Measurements from ENCODE around the gene GPRIN3. TPM values are rescaled to one million over a fixed set of nuclear protein-coding genes. Genes with fewer than 3 reads are reported as not detected.
A peak's percentile ranks its signal among the peaks of the same experiment; 100 is the strongest.

Gene GPRIN3
- total RNA-seq, 1 experiment from 2014 or later: not detected

DNA sequence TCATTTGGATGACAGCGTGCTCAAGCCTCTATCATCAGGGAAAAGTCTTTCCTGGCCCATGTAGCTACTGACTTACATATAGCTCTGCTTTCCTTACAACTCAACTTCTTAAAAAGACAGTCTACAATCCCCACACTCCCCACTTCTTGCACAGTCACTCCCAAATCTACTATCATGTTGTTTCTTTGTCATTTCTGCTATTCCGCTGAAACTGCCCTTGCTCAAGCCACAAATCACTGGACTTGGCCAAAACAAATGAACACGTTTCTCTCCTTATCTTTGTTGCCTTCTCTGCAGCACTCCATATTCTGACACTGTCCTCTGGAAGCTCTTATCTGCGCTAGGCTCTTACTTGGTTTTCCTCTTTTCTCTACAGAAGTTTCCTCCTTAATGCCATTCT lies 28.2 kb downstream of the GPRIN3 start:
- intact Hi-C loops (cut with micrococcal nuclease): no loop called here
- POLR2A ChIA-PET: no interaction called here
- DNase-seq (ENCODE audit: unreplicated experiment): no peak
- Mint-ChIP-seq H3K27me3 (ENCODE audit: insufficient read depth, unreplicated experiment) (no peaks in the 10 kb centered on the region), H3K9me3 (ENCODE audit: unreplicated experiment) (no peaks in the 10 kb centered on the region), H3K36me3 (ENCODE audit: insufficient read depth, unreplicated experiment) (no peaks in the 10 kb centered on the region), H3K27ac (ENCODE audit: low read depth, unreplicated experiment) (no peak overlapping the region), H3K4me3 (ENCODE audit: unreplicated experiment) (no peak overlapping the region), H3K4me1 (ENCODE audit: insufficient read depth, unreplicated experiment) (peaks cover 12% of the 10 kb centered on the region)
- CTCF ChIA-PET: no interaction called here
- no TSS peak for BruUV-seq (replicated peaks)
- TF ChIP-seq, protein P1, sequence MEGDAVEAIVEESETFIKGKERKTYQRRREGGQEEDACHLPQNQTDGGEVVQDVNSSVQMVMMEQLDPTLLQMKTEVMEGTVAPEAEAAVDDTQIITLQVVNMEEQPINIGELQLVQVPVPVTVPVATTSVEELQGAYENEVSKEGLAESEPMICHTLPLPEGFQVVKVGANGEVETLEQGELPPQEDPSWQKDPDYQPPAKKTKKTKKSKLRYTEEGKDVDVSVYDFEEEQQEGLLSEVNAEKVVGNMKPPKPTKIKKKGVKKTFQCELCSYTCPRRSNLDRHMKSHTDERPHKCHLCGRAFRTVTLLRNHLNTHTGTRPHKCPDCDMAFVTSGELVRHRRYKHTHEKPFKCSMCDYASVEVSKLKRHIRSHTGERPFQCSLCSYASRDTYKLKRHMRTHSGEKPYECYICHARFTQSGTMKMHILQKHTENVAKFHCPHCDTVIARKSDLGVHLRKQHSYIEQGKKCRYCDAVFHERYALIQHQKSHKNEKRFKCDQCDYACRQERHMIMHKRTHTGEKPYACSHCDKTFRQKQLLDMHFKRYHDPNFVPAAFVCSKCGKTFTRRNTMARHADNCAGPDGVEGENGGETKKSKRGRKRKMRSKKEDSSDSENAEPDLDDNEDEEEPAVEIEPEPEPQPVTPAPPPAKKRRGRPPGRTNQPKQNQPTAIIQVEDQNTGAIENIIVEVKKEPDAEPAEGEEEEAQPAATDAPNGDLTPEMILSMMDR (IDR thresholded peaks at IDR 0.05; ENCODE audit: unreplicated experiment): no peak

DNA sequence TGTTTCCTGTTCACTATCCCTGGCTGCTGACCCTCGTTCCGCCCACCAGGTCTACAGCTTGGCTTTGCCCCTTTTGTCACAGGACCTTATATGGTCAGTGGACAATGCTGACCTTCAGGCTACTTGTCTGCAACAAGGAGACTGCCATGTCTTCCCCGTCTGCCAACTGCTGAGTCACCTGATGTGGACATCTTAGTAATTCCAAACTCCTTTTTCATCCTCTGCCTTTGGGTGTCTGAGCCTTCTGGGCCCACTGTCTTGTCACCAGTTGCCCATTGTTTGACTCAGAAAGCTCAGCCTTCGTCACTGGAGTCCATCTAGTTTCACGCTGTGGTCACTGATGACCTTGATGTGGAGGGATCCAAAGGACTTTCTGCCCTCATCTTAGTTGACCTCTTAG lies 30.2 kb downstream of the GPRIN3 start:
- CTCF ChIA-PET: interaction anchor here (0.5 to 2.1 kb wide), 5 partner anchors 10 to 59 kb away, joined by 3 to 4 read pairs (median 3); no protein-coding TSS in a partner anchor

DNA sequence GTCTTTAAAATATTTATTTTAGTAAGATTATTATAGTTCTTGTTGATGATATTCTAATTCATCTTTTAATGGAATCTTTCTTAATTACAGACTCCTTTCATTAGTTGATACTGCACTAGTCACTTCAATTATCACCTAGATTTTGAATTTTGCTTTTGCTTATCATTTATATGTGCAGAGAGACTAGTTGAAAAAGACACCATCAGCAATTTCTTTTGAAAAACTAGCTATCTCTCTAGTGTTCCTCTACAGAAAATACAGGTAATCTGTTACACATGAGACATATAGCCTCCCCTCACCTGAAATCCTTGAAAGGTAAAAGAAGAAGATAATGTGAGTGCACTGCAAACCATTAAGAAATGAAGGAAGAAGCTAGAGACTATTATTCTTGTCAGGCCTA lies 31.3 kb downstream of the GPRIN3 start:
- H3K4me1 Mint-ChIP-seq (ENCODE audit: insufficient read depth, unreplicated experiment): peaks cover 7% of the 10 kb centered on the region
- TF ChIP-seq, protein P1 (IDR thresholded peaks at IDR 0.05; ENCODE audit: unreplicated experiment): no peak
- BruUV-seq (replicated peaks): no TSS peak
- POLR2A ChIA-PET: interaction anchor here (0.7 kb wide), 1 partner anchor 21 kb away, joined by 3 read pairs; no protein-coding TSS in a partner anchor
- no peak overlapping the region for H3K4me3 Mint-ChIP-seq (ENCODE audit: unreplicated experiment)
- no peak overlapping the region for H3K27ac Mint-ChIP-seq (ENCODE audit: low read depth, unreplicated experiment)
- no peaks in the 10 kb centered on the region for H3K36me3 Mint-ChIP-seq (ENCODE audit: insufficient read depth, unreplicated experiment)
- H3K9me3 Mint-ChIP-seq (ENCODE audit: unreplicated experiment): no peaks in the 10 kb centered on the region
- CTCF ChIA-PET: interaction anchor here (0.6 to 2.1 kb wide), 3 partner anchors 21 to 119 kb away, joined by 3 to 5 read pairs (median 4); no protein-coding TSS in a partner anchor
- intact Hi-C loops (cut with micrococcal nuclease): no loop called here
- no peaks in the 10 kb centered on the region for H3K27me3 Mint-ChIP-seq (ENCODE audit: insufficient read depth, unreplicated experiment)
- DNase-seq (ENCODE audit: unreplicated experiment): no peak

More for the DNA sequence above, 30.2 kb downstream of the GPRIN3 start:
- peaks cover 7% of the 10 kb centered on the region for H3K4me1 Mint-ChIP-seq (ENCODE audit: insufficient read depth, unreplicated experiment)
- TF ChIP-seq, protein P1 (IDR thresholded peaks at IDR 0.05; ENCODE audit: unreplicated experiment): no peak
- H3K27me3 Mint-ChIP-seq (ENCODE audit: insufficient read depth, unreplicated experiment): no peaks in the 10 kb centered on the region
- no TSS peak for BruUV-seq (replicated peaks)
- POLR2A ChIA-PET: interaction anchor here (0.6 kb wide), 1 partner anchor 22 kb away, joined by 3 read pairs; no protein-coding TSS in a partner anchor
- intact Hi-C loops (cut with micrococcal nuclease): no loop called here
- DNase-seq (ENCODE audit: unreplicated experiment): peak; percentile 52
- H3K36me3 Mint-ChIP-seq (ENCODE audit: insufficient read depth, unreplicated experiment): no peaks in the 10 kb centered on the region
- no peak overlapping the region for H3K27ac Mint-ChIP-seq (ENCODE audit: low read depth, unreplicated experiment)
- no peak overlapping the region for H3K4me3 Mint-ChIP-seq (ENCODE audit: unreplicated experiment)
- H3K9me3 Mint-ChIP-seq (ENCODE audit: unreplicated experiment): no peaks in the 10 kb centered on the region

DNA sequence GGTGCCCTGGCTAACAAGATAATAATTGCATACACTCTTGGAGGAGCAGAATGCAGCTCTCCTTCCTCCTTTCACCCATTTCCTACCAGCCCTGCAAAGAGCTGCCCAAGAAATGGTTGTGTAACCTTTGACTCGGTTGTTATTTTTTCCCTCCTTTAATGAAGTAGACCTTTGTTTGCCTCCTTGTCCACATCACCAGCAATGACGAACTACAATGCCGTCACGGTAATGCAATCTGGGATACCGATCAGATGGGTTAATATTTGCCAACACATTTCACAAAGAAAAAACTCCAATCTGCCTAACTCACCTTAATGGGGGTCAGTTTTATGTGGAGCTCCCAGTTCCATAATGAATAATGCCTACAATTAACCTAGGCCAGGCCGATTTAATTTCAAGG lies 32.0 kb downstream of the GPRIN3 start:
- CTCF ChIA-PET: no interaction called here
- Mint-ChIP-seq H3K4me3 (ENCODE audit: unreplicated experiment) (no peak overlapping the region), H3K27ac (ENCODE audit: low read depth, unreplicated experiment) (no peak overlapping the region), H3K4me1 (ENCODE audit: insufficient read depth, unreplicated experiment) (peaks cover 7% of the 10 kb centered on the region), H3K36me3 (ENCODE audit: insufficient read depth, unreplicated experiment) (no peaks in the 10 kb centered on the region), H3K9me3 (ENCODE audit: unreplicated experiment) (no peaks in the 10 kb centered on the region), H3K27me3 (ENCODE audit: insufficient read depth, unreplicated experiment) (no peaks in the 10 kb centered on the region)
- POLR2A ChIA-PET: interaction anchor here (0.6 kb wide), 1 partner anchor 1166 kb away, joined by 3 read pairs; no protein-coding TSS in a partner anchor
- no TSS peak for BruUV-seq (replicated peaks)
- TF ChIP-seq, protein P1 (IDR thresholded peaks at IDR 0.05; ENCODE audit: unreplicated experiment): no peak
- intact Hi-C loops (cut with micrococcal nuclease): no loop called here
- no peak for DNase-seq (ENCODE audit: unreplicated experiment)

All from MCF 10A (cell line).